ENCODE measurements around the gene AMDHD1.
"Not testable (repeated sequence)": the region's sequence is repeated elsewhere in the genome, so short reads cannot be mapped to it uniquely, and the experiment has no call there.

Gene AMDHD1

DNA sequence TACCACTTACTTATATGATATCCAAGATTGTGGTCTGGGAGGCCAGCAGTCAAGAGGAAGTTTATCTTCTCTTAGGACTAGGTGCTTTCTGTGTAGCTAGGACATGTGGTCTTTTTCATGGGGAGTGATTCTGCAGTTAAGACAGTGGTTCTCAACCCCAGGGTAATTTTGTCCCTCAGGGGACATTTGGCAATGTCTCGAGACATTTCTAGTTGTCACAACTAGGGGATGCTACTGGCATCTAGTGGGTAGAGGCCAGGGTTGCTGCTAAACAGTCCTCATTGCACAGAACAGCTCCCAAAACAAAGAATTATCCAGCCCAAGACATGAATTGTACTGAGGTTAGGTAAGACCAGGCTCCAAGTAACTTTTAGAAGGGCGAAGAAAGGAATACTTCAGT is 20.0 kb downstream of the AMDHD1 start:
- TF ChIP-seq, protein P1, sequence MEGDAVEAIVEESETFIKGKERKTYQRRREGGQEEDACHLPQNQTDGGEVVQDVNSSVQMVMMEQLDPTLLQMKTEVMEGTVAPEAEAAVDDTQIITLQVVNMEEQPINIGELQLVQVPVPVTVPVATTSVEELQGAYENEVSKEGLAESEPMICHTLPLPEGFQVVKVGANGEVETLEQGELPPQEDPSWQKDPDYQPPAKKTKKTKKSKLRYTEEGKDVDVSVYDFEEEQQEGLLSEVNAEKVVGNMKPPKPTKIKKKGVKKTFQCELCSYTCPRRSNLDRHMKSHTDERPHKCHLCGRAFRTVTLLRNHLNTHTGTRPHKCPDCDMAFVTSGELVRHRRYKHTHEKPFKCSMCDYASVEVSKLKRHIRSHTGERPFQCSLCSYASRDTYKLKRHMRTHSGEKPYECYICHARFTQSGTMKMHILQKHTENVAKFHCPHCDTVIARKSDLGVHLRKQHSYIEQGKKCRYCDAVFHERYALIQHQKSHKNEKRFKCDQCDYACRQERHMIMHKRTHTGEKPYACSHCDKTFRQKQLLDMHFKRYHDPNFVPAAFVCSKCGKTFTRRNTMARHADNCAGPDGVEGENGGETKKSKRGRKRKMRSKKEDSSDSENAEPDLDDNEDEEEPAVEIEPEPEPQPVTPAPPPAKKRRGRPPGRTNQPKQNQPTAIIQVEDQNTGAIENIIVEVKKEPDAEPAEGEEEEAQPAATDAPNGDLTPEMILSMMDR (IDR thresholded peaks at IDR 0.05; ENCODE audit: low read depth, low read length), result no peak
- no peak for DNase-seq (ENCODE audit: extremely low read depth, low read depth)

DNA sequence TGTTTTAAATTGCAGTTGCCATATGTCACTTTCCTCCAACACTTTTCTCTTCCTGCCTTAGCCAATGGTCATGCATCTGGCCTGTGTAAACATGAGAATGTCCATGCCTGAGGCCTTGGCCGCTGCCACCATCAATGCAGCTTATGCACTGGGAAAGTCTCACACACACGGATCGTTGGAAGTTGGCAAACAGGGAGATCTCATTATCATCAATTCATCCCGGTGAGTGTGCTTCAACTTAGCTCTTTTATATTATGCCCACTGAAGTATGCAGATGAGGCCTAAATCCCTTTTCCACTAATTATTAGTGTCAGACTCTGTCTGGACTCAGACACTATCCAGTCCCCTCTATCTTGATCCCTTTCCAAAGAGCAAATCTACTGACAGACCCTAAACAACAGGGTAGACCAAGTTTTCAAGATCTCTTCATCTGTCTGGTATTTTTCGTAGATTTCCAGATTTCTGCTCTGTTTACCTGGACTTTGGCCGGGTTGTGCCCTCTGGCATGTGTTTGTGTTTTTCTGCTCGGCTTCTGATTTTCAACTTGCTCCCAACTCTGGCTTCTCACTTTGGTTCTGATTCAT is 23.2 kb downstream of the AMDHD1 start:
- no peak for DNase-seq (ENCODE audit: extremely low read depth, low read depth)
- TF ChIP-seq, protein P1 (IDR thresholded peaks at IDR 0.05; ENCODE audit: low read depth, low read length), result no peak

DNA sequence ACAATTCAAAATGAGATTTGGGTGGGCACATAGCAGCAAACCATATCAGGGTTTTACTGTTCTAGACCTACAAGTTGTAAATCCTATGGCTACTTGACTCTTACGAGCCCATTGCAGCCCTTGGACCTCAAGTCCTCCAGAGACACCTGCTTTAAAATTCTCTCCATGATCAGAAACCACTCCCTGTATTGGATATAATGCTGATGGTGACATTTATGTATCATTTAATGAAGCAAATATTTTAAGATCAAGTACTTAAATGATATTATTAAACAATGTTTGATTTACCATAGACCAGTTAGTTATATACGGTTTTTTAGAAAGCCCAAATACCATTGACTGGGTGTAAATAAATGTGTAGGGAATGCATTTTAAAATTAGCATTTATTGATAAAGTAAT is 24.2 kb downstream of the AMDHD1 start:
- no peak for DNase-seq (ENCODE audit: extremely low read depth, low read depth)
- TF ChIP-seq, protein P1 (IDR thresholded peaks at IDR 0.05; ENCODE audit: low read depth, low read length), result no peak

DNA sequence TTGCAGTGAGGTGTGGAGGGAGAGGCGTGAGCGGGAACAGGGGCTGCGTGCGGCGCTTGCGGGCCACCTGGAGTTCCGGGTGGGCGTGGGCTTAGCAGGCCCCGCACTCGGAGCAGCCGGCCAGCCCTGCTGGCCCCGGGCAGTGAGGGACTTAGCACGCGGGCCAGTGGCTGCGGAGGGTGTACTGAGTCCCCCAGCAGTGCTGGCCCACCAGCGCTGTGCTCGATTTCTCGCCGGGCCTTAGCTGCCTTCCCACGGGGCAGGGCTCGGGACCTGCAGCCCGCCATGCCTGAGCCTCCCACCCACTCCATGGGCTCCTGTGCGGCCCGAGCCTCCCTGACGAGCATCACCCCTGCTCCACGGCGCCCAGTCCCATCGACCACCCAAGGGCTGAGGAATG is 26.0 kb downstream of the AMDHD1 start:
- DNase-seq (ENCODE audit: extremely low read depth, low read depth), result not testable (repeated sequence)

DNA sequence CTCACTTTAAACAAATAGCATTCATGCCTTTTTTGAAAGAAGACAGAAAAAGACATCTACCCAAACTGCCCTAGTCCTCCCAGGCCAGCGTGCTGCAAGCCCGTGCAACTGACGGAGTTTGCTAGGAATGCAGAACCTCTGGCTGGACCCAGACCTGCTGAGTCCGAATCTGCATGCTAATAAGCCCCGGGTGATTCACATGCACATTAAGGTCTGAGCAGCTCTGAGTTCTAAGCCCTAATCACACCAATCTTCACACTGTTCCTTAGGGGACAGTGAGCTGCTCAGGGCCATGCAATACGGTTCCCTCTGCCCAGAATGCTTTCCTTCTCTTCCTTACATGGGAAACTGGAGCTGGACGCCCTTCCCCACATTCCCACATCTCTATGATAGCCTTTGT is 27.8 kb downstream of the AMDHD1 start:
- no peak for DNase-seq (ENCODE audit: extremely low read depth, low read depth)
- TF ChIP-seq, protein P1 (IDR thresholded peaks at IDR 0.05; ENCODE audit: low read depth, low read length), result no peak

DNA sequence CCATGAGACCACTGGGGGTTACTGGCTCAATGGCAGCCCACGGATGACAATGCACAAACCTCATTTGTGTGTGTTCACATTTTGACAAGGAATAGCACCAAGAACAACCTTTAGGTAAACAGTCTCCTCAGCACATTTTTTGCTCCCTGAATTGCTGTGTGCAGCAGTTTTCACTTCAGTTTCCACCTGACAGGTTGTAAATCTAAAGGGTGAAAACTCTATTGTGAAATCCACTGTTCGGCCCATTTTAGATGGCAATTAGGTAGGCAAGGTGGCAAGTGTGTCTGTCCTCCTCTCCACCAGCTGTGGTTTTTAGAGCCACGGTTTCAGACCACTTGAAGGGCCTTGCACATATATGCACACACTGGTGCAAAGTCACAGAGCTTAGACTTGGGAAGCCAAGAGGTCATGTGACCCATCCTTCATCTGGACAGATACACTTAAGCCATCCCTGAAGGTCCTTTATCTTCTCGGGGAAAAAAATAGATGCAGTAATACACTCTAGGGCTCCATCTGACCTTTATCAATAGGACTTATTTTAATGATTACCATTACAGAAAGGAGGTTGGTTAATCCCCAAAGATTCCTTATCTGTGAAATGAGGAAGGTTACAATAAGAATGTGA is 29.8 kb downstream of the AMDHD1 start:
- no peak for DNase-seq (ENCODE audit: extremely low read depth, low read depth)
- TF ChIP-seq, protein P1 (IDR thresholded peaks at IDR 0.05; ENCODE audit: low read depth, low read length), result no peak

DNA sequence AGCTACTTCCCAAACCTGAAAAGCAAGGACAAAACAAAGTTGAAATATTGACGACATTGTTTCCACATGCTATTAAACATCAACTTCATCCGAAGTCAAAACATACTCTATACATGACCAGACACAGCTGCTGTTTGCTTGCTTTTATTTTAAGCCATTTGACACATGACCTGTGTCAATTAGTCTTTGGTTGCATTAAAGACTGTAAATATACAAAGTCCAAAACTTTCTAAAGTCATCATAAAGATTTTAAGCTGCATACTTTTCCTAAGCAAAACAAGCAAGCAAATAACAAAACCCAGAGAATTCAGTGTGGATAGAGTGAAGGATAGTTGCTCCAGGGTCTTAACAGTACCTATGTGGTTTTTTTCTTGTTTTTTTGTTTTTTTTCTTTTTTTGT is 31.2 kb downstream of the AMDHD1 start:
- TF ChIP-seq, protein P1 (IDR thresholded peaks at IDR 0.05; ENCODE audit: low read depth, low read length), result no peak
- no peak for DNase-seq (ENCODE audit: extremely low read depth, low read depth)

DNA sequence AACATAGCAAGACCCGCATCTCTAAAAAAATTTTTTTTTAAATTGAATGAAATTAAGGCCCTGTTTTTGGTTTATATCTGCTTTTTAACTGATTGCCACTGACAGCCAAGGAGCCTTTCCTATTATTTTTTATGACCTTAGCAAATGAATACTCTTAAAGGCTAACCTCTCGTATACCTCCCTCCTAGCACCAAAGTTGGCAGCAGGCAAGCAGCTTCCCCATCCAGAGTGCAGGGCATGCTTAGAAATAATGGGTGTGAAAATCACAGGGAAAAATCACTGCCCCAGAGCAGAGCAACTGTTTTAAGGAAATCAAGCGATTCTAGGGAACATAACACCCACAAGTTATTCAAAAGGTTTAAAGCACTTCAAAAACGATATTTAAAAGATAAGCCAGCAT is 32.4 kb downstream of the AMDHD1 start:
- no peak for DNase-seq (ENCODE audit: extremely low read depth, low read depth)
- TF ChIP-seq, protein P1 (IDR thresholded peaks at IDR 0.05; ENCODE audit: low read depth, low read length), result no peak
